Measurements from ENCODE around the gene MYL6. TPM values are rescaled to one million over a fixed set of nuclear protein-coding genes. Genes with fewer than 3 reads are reported as not detected.

The MYL6 gene
- total and polyA plus RNA-seq, 9 of the 15 experiments (the other 6 are each of a cell fraction or from before 2014, with no cell fraction given): 557 to 1,664 (median 958) TPM

DNA sequence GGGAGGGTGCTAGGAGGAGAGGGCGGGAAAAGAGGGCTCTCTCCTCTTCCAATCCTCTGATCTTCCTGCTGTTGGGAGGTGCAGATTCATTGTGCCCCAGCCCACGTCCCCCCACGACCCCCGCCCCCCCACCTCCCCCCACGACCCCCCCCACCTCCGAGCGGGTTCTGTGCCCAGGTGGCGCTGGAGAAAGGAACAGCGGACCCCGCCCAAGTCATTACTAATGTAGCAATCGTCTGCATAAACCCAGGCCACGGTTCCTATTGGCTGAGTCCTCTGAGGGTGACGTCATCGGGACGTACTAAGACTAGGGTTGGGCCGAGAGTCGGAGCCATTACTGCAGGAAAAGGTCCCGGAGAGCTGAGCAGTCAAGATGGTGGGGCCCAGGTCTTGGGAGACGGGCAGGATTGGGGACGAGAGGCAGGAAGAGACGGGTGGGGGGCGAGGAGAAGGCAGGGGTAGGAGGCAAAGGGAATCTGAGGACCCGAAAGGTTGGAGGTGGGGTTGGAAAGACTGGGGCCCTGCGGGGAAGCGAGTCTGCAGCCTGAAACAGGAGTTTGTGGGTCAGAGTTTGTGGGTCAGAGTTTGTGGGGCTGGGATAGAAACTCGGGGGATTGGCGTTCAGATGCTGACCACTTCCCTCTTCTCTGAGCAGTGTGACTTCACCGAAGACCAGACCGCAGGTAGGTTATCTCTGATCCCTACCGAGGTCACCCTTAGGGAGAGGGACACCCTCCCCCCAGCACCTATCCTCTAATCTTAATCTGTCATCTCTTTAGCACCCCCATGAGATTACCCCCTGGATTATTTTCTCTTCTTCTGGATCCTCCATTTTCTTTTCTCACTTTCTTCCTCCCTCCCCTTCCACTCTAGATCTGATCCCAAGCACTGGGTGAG, at the start of gene MYL6 (continued):
- 0 out of 2 replicates have a peak, but pooled peaks have one; percentile 35 for TF ChIP-seq SMAD3 (CRISPR knock-in tag; conservative IDR thresholded peaks at IDR 0.05)
- TF ChIP-seq NR4A1 (CRISPR knock-in tag; IDR thresholded peaks at IDR 0.05): no peak
- peak; percentile 55; the same call in 1 of the 2 replicates for TF ChIP-seq NR4A1 (tag; IDR thresholded peaks at IDR 0.05)
- 0 out of 2 replicates have a peak, but pooled peaks have one; percentile 46 for TF ChIP-seq ETV5 (CRISPR knock-in tag; IDR thresholded peaks at IDR 0.05; ENCODE audit: low read depth)
- TF ChIP-seq, protein P1, sequence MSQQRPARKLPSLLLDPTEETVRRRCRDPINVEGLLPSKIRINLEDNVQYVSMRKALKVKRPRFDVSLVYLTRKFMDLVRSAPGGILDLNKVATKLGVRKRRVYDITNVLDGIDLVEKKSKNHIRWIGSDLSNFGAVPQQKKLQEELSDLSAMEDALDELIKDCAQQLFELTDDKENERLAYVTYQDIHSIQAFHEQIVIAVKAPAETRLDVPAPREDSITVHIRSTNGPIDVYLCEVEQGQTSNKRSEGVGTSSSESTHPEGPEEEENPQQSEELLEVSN (IDR thresholded peaks at IDR 0.05; ENCODE audit: borderline replicate concordance in 1 of 2, extremely low read depth in 1 of 2, insufficient read depth in 1 of 2, insufficient read length in 1 of 2, low read depth in 1 of 2, low read length in 1 of 2, poor library complexity in 1 of 2, severe bottlenecking in 1 of 2): no peak
- peak in 1 of 2 experiments; percentile 71; a peak in 2 of 4 replicates for TF ChIP-seq HDAC1 (IDR thresholded peaks at IDR 0.05)
- TF ChIP-seq, protein P2, sequence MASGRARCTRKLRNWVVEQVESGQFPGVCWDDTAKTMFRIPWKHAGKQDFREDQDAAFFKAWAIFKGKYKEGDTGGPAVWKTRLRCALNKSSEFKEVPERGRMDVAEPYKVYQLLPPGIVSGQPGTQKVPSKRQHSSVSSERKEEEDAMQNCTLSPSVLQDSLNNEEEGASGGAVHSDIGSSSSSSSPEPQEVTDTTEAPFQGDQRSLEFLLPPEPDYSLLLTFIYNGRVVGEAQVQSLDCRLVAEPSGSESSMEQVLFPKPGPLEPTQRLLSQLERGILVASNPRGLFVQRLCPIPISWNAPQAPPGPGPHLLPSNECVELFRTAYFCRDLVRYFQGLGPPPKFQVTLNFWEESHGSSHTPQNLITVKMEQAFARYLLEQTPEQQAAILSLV (tag; IDR thresholded peaks at IDR 0.05): 0 out of 2 replicates have a peak, but pooled peaks have one; percentile 16
- TF ChIP-seq, protein P3, sequence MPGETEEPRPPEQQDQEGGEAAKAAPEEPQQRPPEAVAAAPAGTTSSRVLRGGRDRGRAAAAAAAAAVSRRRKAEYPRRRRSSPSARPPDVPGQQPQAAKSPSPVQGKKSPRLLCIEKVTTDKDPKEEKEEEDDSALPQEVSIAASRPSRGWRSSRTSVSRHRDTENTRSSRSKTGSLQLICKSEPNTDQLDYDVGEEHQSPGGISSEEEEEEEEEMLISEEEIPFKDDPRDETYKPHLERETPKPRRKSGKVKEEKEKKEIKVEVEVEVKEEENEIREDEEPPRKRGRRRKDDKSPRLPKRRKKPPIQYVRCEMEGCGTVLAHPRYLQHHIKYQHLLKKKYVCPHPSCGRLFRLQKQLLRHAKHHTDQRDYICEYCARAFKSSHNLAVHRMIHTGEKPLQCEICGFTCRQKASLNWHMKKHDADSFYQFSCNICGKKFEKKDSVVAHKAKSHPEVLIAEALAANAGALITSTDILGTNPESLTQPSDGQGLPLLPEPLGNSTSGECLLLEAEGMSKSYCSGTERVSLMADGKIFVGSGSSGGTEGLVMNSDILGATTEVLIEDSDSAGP (CRISPR knock-in tag; IDR thresholded peaks at IDR 0.05): no peak
- TF ChIP-seq, protein P4, sequence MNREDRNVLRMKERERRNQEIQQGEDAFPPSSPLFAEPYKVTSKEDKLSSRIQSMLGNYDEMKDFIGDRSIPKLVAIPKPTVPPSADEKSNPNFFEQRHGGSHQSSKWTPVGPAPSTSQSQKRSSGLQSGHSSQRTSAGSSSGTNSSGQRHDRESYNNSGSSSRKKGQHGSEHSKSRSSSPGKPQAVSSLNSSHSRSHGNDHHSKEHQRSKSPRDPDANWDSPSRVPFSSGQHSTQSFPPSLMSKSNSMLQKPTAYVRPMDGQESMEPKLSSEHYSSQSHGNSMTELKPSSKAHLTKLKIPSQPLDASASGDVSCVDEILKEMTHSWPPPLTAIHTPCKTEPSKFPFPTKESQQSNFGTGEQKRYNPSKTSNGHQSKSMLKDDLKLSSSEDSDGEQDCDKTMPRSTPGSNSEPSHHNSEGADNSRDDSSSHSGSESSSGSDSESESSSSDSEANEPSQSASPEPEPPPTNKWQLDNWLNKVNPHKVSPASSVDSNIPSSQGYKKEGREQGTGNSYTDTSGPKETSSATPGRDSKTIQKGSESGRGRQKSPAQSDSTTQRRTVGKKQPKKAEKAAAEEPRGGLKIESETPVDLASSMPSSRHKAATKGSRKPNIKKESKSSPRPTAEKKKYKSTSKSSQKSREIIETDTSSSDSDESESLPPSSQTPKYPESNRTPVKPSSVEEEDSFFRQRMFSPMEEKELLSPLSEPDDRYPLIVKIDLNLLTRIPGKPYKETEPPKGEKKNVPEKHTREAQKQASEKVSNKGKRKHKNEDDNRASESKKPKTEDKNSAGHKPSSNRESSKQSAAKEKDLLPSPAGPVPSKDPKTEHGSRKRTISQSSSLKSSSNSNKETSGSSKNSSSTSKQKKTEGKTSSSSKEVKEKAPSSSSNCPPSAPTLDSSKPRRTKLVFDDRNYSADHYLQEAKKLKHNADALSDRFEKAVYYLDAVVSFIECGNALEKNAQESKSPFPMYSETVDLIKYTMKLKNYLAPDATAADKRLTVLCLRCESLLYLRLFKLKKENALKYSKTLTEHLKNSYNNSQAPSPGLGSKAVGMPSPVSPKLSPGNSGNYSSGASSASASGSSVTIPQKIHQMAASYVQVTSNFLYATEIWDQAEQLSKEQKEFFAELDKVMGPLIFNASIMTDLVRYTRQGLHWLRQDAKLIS (CRISPR knock-in tag; IDR thresholded peaks at IDR 0.05): peak; percentile 78
- TF ChIP-seq, protein P5, sequence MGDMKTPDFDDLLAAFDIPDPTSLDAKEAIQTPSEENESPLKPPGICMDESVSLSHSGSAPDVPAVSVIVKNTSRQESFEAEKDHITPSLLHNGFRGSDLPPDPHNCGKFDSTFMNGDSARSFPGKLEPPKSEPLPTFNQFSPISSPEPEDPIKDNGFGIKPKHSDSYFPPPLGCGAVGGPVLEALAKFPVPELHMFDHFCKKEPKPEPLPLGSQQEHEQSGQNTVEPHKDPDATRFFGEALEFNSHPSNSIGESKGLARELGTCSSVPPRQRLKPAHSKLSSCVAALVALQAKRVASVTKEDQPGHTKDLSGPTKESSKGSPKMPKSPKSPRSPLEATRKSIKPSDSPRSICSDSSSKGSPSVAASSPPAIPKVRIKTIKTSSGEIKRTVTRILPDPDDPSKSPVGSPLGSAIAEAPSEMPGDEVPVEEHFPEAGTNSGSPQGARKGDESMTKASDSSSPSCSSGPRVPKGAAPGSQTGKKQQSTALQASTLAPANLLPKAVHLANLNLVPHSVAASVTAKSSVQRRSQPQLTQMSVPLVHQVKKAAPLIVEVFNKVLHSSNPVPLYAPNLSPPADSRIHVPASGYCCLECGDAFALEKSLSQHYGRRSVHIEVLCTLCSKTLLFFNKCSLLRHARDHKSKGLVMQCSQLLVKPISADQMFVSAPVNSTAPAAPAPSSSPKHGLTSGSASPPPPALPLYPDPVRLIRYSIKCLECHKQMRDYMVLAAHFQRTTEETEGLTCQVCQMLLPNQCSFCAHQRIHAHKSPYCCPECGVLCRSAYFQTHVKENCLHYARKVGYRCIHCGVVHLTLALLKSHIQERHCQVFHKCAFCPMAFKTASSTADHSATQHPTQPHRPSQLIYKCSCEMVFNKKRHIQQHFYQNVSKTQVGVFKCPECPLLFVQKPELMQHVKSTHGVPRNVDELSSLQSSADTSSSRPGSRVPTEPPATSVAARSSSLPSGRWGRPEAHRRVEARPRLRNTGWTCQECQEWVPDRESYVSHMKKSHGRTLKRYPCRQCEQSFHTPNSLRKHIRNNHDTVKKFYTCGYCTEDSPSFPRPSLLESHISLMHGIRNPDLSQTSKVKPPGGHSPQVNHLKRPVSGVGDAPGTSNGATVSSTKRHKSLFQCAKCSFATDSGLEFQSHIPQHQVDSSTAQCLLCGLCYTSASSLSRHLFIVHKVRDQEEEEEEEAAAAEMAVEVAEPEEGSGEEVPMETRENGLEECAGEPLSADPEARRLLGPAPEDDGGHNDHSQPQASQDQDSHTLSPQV (IDR thresholded peaks at IDR 0.05): no peak
- no peak; the same call in 1 of the 2 replicates for TF ChIP-seq ZNF263 (CRISPR knock-in tag; IDR thresholded peaks at IDR 0.05; ENCODE audit: borderline replicate concordance)
- no peak for TF ChIP-seq FIP1L1 (IDR thresholded peaks at IDR 0.05; ENCODE audit: low read depth, low read length, poor library complexity, severe bottlenecking)
- peak; percentile 91 for TF ChIP-seq EP400 (IDR thresholded peaks at IDR 0.05)

All from K562 (cell line).